GM18861 (cell line): ENCODE measurements around the gene HAGH.
"Not testable (repeated sequence)": the region's sequence is repeated elsewhere in the genome, so short reads cannot be mapped to it uniquely, and the experiment has no call there.

Experiments used
- ATAC-seq: cut with Tn5 transposase; IDR thresholded peaks from one replicate; pipeline ENCODE4 v1.9.1; 2021; ENCODE audit not compliant: unreplicated experiment

Gene HAGH

DNA sequence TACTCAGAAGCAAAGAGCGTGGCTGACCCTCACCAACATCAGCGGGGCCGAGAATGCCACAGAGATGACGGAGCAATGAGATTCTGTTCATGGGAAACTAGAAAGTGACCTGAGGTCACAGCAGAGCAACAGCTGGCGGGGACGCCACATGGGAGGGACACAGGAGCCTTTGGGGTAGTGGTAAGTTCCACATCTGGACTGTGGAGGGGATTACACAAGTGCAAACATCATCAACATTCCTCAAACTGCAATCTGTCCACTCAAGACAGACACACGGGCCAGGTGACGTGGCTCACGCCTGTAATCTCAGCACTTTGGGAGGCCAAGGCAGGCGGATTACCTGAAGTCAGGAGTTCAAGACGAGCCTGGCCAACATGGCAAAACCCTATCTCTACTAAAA is 11.2 kb downstream of the HAGH start:
- no peak for ATAC-seq

DNA sequence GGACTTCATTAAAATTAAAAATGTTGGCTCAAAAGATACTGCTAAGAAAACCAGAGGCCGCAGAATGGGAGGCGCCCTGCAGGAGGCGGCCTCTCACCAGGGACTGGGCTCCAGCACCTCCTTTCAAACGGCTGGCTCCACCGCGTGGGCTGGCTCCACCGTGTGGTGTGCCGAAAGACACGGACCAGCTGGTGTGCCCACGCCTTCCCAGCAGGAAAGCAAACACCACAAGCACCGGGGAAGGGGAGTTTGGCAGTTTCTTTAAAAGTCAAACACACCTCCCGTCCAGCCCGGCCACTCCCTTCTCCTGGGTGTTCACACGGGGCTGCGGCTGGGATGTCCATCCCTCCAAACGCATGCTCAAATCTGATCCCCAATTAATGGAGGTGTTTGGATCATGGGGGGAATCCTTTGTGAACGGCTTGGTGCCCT is 13.9 kb downstream of the HAGH start:
- no peak for ATAC-seq

DNA sequence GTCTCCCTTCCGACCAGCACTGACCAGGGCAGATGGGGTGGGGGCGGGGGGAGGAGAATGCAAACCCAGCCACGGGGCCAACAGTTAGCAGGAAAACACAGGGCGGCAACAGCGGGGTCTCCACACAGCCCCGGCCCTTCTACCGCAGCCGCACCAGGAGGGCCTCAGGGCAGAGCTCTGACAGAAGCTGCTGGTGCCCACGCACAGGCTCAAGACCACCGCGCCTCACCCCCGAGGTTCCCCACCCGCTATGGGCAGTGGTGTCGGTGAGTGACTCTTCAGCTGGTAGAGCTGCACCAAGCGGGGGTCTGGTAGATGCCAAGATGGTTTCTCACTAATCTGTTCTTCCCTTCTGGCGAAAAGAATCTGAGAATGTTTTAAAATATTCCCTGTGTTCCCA is 16.1 kb downstream of the HAGH start:
- no peak for ATAC-seq

DNA sequence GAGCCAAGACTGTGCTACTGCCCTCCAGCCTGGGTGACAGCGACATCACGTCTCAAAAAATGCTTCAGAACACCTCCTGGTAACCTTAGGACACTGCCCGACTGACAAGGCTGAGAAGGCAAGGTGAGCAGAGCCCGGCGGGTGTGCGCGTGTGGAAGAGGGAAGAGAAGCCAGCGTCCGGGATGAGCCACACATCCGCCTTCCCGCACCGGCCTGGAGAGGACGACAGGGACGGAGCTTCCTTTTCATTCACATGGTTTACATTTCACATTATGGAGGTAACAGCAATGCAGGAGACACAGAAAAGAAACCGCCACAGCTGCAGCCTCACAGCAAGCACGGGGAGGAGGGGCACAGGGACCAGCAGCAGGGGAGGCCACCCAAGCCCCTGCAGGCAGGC is 16.5 kb downstream of the HAGH start:
- ATAC-seq: no peak

DNA sequence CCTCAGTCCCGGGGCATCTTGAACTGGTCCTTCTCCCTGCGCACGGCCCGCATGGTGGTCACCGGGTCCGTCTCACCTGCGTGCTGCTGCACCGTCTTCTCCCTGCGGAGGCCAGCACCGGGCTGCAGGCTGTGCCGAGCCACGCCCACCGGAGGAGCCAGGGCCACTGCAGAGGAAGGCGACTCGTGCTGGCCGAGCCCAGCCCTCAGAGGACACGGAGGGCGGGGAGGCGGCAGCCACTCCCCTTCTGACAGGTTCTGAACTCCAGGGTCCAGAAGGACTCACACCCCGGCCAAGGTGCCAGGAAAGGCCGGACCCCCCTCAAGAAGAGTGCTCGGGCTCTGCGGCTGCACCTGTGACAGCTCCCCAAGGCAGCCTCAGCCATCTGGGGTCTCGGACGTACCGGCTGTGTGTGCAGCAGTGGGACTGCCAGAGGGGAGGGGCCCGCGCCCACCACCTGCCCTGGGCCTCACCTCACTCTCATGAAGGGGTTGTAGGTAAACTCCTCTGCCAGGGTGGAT is 17.3 kb downstream of the HAGH start:
- no peak for ATAC-seq

DNA sequence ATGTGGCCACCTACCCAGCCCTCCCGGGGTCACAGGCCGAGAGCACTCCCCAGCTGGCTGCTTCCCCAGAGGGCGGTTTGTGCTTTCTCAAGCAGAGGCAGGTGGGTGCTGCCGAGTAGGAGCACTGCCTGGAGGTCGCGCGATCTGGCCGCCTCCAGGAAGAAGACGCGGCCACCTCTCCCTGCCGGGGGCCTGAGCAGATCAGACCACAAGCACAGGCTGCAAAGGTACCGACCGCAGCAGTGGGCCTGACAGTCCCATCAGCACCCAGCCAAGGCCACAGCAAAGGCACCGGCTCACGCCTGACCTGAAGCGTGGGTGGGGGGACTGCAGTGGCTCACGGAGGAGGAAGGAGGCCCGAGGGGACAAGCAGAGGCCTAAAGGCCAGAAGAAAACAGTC is 17.9 kb downstream of the HAGH start:
- ATAC-seq: no peak

DNA sequence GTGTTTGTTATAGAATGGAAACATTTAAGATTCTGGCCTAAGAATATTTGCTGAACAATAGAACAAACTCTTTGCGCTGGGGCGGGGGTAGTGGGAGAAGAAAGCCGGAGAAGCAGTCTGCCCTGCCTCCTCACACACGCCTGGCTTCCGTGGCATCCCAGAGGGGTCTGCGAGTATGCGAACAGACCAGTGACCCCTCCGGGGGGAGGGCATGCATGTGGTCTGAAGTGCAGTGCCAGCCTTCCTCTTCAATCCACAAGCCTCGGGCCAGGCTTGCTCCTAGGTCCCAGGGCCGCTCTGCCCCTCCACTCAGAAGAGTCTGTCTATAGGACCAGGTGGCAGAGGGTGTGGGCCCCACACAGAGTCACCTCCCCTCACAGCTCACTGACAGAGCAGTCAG is 19.0 kb downstream of the HAGH start:
- ATAC-seq: no peak

DNA sequence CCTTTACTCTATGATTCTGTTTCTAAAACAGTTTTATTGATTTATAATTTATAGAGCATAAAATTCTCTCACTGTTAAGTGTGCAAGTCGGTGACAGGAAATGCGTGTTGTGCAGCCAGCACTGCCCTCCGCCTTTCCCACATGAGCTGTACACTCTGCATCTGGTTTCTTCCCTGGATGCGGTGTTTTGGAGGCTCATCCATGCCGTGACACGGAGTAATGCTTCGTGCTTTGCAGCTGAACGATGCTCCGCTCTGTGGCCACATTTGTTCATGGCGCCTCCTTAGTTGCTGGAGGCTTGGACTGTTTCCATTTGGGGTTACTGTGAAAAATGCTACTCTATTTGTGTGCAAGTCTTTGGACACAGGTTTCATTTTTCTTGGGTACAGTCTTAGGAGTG is 25.9 kb downstream of the HAGH start:
- ATAC-seq: no peak

DNA sequence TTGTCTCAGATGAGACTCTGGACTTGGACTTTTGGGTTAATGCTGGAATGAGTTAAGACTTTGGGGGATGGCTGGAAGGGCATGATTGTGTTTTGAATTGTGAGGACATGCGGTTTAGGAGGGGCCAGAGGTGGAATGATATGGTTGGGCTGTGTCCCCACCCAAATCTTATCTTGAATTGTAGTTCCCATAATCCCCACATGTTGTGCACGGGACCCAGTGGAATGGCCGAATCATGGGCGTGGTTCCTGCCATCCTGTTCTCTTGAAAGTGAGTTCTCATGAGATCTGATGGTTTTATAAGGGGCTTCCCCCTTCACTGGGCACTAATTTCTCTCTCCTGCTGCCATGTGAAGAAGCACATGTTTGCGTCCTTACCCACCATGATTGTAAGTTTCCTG is 27.4 kb downstream of the HAGH start:
- ATAC-seq: not testable (repeated sequence)

DNA sequence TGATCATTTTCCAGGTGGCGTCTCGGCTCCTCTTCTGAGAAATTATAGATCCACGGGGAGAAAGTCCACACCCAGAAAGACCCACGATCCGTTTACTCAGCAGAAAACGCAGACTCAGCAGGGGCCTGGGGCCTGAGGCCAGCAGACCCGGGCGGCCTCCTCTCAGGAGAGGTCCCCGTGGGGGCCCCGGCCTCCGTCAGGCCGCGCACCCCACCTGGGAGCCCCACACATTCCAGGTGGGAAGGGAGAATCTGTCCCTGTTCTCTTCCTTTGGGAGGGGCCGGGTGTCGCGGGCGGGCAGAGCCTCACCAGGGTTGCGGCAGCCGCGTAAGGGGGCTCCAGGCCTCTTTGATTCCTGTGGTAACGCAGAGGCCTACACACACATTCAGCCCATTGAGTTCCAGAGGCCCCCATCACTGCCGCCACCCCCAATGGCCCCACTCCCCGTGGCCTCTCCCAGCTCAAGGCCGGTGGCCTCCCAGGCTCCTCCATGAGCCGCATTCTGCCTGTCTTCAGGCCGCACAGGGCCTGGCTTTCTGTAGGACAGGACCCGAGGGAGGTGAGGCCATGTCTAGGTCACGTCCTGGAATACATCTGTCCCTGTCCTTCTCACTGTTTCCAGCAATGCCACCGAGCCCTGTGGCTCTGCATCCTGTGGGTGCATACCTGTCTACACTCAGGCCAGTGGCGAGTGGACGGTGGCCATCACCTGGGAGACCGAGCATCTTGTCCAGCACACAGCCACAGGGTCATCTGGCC is 31.5 kb downstream of the HAGH start:
- ATAC-seq: no peak

DNA sequence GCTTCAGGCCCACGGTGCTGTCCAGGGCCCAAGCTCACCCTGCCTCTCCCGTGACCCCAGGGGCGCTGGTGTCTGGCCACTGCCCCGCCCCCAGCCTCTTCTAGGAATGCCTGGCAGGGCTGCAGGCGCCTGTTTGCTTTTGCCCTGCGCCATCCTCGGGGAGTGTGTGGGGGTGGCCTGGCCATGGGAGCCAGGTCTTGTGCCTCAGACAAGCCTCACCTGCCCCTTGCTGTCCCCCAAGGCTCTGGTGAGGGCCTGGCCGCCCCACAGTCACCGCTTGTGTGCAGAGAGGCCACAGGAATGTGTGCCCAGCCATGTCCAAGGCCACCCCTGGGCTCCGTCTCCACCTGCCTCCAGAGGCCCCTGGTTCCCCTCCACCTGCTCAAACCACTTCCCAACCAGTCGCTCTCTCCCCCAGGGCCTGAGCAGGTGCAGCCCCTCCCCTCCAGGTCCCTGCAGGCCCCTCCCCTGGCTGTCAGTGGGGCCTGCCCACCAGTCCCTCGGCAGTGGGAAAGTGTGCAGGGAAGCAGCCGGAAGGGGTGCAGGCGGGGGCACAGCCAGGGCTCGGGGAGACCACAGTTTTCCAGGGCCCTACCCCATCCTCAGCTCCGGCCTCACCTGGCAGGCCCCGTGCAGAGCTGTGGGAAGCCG is 32.3 kb downstream of the HAGH start:
- ATAC-seq: no peak

DNA sequence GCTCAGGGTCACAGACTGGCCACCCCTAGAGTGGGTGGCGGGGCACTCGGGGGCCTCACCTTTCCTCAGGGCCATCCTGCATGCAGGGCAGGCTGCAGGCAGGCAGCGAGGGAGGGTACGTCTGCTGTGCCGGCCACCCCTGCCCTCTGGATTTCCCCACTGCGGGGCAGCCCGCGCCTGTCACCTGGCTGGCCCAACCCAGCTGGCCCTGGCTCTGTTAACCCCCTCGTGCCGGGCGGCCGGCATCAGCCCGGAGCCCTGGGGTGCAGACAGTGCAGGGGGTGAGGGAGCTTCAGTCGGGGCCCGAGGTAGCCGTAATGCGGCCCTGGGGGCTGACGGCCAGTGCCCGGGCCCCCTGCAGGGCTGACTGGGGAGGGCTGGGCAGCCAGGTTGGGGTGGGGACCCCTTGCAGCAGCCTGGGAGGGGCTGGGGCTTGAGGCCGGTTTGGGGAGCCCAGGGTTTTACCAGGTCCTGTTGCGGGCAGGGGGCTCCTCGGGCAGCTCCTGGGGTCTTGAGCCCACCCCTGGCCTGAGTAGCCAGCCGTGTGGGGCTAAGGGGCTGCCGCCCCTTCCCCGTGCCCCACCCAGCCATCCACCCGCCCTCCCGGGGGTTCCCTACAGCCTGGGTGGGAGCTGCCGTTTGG is 32.9 kb downstream of the HAGH start, which contains the start of gene IGFALS:
Gene IGFALS (minus strand): TSS at position 128 of the 643 bp plus-strand sequence. CDS start 53 bp downstream, at position 75.
- ATAC-seq: no peak

DNA sequence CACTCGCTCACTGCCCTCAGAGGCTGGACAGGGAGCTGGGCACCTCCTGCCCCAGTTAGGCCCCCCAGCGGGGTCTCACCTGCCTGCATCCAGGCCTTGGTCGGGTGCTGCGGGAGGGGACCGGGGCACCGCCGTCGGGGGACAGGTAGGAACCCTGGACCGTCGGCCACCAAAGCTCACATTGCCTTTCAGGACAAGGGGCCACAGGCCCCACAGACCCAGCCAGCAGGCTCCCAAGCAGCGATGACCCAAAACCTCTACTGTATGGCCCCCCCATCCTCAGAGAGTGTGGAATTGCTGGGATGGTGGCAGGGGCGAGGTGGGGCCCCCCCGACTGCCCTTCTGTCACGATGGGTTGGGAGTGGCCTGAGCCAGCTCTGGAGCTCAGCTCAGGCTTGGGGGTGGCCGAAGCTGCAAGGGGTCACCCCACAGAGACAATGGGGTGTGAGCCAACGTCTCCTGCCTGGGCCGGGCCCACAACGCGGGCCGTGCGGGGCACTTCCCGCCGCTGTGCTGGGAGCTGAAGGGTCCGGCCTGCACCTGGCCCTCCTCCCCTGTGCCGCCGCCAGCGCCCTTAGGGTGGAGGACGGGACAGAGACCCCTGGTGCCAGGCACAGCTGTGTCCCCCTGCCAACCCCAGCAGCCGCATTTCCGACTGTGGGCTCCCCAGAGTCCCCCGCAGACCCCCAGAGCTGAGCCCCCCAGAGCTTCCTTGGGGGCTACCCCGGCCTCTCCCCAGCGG is 33.6 kb downstream of the HAGH start:
- ATAC-seq: no peak

DNA sequence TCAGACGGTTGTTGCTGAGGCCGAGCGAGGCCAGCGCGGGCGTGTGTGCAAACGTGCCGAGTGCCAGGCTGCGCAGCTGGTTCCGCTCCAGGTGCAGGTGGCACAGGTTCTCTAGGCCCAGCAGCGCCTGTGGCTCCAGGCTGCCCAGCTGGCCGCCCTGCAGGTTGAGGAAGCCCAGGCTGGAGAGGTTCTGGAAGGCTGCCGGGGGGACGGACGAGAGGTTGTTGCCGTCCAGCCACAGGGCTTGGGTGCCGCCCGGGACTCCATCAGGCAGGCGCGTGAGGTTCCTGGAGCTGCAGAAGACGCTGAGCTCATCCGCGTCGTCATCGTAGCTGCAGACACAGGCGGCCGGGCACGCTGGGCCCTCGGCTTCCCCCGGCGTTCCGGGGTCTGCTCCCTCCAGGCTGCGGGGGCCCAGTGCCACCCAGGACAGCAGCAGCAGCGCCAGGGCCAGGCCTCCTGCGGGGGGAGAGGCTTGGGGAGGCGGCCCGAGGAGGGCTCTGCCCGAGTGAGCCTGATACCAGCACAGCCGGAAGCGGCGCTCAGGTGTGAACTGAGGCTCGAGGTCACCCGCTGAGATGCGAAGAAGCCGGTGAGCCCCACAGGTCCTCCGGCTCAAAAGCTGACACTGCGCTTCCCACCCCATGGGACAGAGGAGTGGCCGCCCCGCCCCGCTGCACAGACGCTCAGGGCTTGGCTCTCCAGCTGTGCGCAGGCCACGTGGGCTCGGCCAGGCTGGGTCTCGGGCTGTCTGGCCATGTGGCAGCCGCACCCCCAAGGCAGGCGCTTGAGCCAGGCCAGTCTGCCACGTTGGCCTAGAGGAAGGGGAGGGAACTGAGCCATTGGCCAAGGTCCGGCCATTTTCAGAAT is 34.4 kb downstream of the HAGH start:
- ATAC-seq: no peak

DNA sequence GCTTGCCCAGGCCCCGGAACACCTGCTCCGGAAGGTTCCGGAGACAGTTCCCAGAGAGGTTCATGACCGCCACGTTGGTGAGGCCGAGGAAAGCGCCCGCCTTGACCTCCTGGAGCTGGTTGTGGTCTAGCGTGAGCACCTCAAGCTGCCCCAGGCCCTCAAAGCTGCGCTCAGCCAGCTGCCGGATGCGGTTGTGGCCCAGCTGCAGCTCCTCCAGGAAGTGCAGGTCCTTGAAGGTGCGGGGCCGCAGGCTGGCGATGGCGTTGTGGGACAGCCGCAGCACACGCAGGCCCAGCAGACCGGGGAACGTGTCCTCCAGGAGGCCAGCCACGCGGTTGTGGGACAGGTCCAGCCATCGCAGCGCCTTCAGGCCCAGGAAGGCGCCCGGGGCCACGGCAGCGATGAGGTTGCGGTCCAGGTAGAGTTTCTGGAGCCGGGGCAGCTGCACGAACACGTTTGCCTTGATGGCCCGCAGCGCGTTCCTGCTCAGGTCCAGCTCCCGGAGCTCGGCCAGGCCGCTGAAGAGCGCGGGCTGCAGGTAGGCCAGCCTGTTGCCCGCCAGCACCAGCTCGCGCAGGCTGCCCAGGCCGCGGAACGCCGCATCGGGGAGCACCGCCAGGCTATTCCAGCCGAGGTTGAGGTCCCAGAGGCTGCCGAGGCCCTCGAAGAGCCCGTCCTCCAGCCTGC is 35.2 kb downstream of the HAGH start:
- ATAC-seq: no peak

DNA sequence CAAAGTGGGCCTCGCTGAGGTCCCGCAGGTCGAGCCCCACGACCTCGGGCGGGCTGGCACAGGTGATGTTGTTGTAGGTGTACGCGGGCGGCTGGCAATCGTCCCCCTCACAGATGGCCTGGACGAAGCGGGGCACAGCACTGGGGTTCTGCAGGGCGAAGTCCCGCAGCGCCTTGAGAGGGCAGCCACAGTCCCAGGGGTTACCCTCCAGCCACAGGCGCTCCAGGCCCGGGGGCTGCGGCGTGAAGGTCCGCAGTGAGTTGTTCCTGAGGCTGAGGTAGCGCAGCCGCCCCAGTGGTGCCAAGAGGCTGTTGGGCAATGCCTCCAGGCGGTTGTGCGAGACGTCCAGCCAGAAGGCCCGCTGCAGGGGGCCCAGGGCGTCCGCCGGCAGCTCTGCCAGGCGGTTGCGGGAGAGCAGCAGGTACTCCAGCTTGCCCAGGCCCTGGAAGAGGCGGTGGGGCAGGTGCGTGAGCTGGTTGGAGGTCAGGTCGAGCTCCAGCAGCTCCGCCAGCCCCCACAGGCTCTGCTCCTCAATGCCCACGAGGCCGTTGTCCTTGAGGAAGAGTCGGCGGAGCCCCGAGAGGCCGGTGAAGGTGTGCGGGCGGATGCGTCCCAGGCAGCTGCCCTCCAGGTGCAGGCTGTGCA is 35.9 kb downstream of the HAGH start:
- ATAC-seq: no peak

DNA sequence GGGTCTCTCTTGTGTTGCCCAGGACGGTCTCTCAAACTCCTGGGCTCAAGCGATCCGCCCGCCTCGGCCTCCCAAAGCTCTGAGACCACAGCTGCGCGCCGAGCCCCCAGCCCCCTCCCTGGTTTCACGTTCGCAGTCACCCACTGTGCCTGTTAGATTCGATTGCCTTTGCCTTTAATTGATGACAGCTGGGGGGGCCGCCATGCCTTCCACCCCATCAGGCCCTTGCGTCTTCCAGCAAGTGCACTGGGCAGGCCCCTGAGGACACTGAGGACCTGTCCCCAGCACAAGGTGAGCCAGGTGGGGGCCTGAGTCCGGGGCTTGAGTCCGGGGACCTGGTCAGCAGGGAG is 36.4 kb downstream of the HAGH start:
- no peak for ATAC-seq

DNA sequence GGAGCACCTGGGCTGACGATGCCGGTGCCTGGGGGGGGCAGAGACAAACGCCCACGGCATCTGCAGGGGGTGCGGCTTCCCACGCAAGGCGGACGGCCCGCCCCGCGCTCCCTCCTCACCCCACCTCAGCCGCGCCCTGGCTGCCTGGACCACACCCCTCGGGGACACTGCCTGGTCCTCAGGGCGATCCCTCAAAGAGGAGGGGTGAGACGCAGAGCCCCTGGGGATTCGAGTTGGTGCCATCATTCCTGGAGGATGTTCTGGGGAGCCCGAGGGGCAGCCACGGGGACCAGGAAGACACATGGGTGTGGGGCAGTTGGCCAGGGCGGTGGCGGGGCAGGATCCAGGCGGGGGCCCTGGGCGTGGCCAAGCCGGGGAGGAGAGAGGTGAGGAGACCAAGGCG is 37.0 kb downstream of the HAGH start:
- ATAC-seq: no peak

DNA sequence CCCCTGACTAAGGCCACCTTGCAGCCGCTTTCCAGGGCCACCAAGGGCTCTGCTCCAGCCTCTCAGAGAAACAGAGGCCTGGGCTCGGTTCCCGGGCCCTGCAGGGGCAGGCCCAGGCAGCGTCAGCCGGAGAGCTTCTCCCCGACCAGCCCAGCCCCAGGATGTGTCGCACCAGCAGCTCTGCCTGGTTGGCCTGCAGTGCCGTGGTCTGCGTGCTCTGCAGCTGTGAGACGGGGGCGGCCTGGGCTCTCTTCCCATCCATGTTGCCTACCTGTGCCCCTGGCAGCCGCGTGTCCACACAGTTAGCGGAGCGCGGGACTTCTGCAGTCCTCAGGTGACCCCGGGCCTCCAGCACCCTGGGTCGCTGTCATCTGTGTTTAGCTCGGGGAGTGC is 37.9 kb downstream of the HAGH start:
- ATAC-seq: no peak
